Endothelial cell of umbilical vein (primary cell): ENCODE data around the gene CARMIL1. TPM values are rescaled to one million over a fixed set of nuclear protein-coding genes. Genes with fewer than 3 reads are reported as not detected.

Experiments used
- BruUV-seq: library from RNA; stranded (reverse); fragments of 400-500 nt; replicated peaks from 2 replicates; lab custom pipeline; 2021; lab: Mats Ljungman, UMichigan
- CTCF ChIA-PET: fragments of 300-600, 350-600 bp; sonication (Branson Sonifier 250); formaldehyde crosslinking; loops from one replicate; lab custom pipeline; 2021; ENCODE audit warnings: antibody characterized with exemption, inconsistent platforms; lab: Charles Lee
- POLR2A ChIA-PET: fragments of 300-600, 350-600 bp; sonication (Branson Sonifier 250); formaldehyde crosslinking; loops from one replicate; lab custom pipeline; 2021; ENCODE audit warnings: antibody characterized with exemption, inconsistent platforms; lab: Charles Lee
- DNase-seq: peaks from one replicate; pipeline ENCODE4 v3.0.0-alpha.2; 2011; ENCODE audit warnings: low read depth, low spot score
- FAIRE-seq: peaks from 2 replicates; lab custom pipeline; 2011; peaks lifted over from hg19 to GRCh38; lab: Jason Lieb, UNC
- H2AFZ ChIP-seq: 2 replicates; pipeline ENCODE4 v1.6.0; 2012; ENCODE audit warnings: low read depth, low read length, control low read depth, inconsistent platforms
- H3K27ac ChIP-seq: 2 replicates; pipeline ENCODE4 v1.5.1; 2011; ENCODE audit warnings: low read depth, mild to moderate bottlenecking, control low read depth, low read length, moderate library complexity; ENCODE audit not compliant: insufficient read depth
- H3K27me3 ChIP-seq, 2 experiments: 2 replicates each; pipeline versions ENCODE4 v1.6.0 to v1.6.1; 2011; ENCODE audit warnings: low read length in 2 of 2, mixed read lengths in 1 of 2; ENCODE audit not compliant: control insufficient read depth in 2 of 2, insufficient read depth in 2 of 2
- H3K36me3 ChIP-seq, 2 experiments: 2 replicates in 1 of 2; 3 replicates in 1 of 2; pipeline ENCODE4 v1.5.1; 2011; ENCODE audit warnings: low read length in 2 of 2, mild to moderate bottlenecking in 1 of 2, moderate library complexity in 1 of 2; ENCODE audit not compliant: control insufficient read depth in 2 of 2, insufficient read depth in 2 of 2; ENCODE audit errors: extremely low read depth in 1 of 2
- H3K4me1 ChIP-seq: 3 replicates; pipeline ENCODE4 v1.5.1; 2011; ENCODE audit warnings: mild to moderate bottlenecking, low read length; ENCODE audit not compliant: control insufficient read depth, insufficient read depth; ENCODE audit errors: extremely low read depth
- H3K4me2 ChIP-seq: 2 replicates; pipeline ENCODE4 v1.6.1; 2011; ENCODE audit warnings: low read length, control low read depth, mixed read lengths; ENCODE audit not compliant: insufficient read depth
- H3K4me3 ChIP-seq, 3 experiments: fragments of 200-600 bp in 1 of 3; sonication (generic), shearing (Covaris generic) in 1 of 3; replicated peaks in 1 of 3; 2 replicates each; pipeline ENCODE4 v1.5.1; 2011 to 2016; ENCODE audit warnings: control low read depth in 3 of 3, low read length in 3 of 3, mild to moderate bottlenecking in 2 of 3, inconsistent platforms in 1 of 3, low read depth in 1 of 3, moderate library complexity in 1 of 3; ENCODE audit not compliant: insufficient read depth in 1 of 3
- H3K79me2 ChIP-seq: 2 replicates; pipeline ENCODE4 v1.6.0; 2012; ENCODE audit warnings: low read length, inconsistent platforms; ENCODE audit not compliant: control insufficient read depth, insufficient read depth
- H3K9ac ChIP-seq: replicated peaks from 2 replicates; pipeline ENCODE3; 2011; ENCODE audit warnings: low read length, control low read depth; ENCODE audit not compliant: insufficient read depth; ENCODE audit errors: extremely low read depth
- H3K9me1 ChIP-seq: replicated peaks from 3 replicates; pipeline ENCODE4 v1.6.0; 2011; ENCODE audit warnings: mild to moderate bottlenecking, low read length; ENCODE audit not compliant: control insufficient read depth, insufficient read depth; ENCODE audit errors: extremely low read depth
- H3K9me3 ChIP-seq: replicated peaks from 2 replicates; pipeline ENCODE4 v1.5.1; 2012; ENCODE audit warnings: low read length, inconsistent platforms; ENCODE audit not compliant: control insufficient read depth, insufficient read depth
- H4K20me1 ChIP-seq: replicated peaks from 2 replicates; pipeline ENCODE3; 2011; ENCODE audit warnings: mild to moderate bottlenecking, low read length; ENCODE audit not compliant: control insufficient read depth, insufficient read depth; ENCODE audit errors: extremely low read depth
- CTCF ChIP-seq, 2 donors: IDR thresholded peaks; 1 replicate in 1 of 2; 2 replicates in 1 of 2; pipeline ENCODE4 v1.5.1; 2011; ENCODE audit warnings: low read length in 2 of 2, mild to moderate bottlenecking in 2 of 2, moderate library complexity in 2 of 2, control low read depth in 1 of 2, inconsistent platforms in 1 of 2, low read depth in 1 of 2; ENCODE audit not compliant: insufficient read depth in 1 of 2; ENCODE audit errors: extremely low read depth in 1 of 2
- EZH2 ChIP-seq: IDR thresholded peaks from 2 replicates; pipeline ENCODE4 v1.6.1; 2012; ENCODE audit warnings: borderline replicate concordance, low read depth, mild to moderate bottlenecking, moderate library complexity, low read length, inconsistent platforms; ENCODE audit not compliant: severe bottlenecking
- FOS ChIP-seq: IDR thresholded peaks from 2 replicates; pipeline ENCODE4 v1.6.1; 2011; ENCODE audit warnings: mild to moderate bottlenecking, low read length, moderate library complexity, borderline replicate concordance; ENCODE audit not compliant: insufficient read depth
- GATA2 ChIP-seq: IDR thresholded peaks from 2 replicates; pipeline ENCODE4 v1.7.0; 2011; ENCODE audit warnings: low read depth, mild to moderate bottlenecking, moderate library complexity, mixed read lengths, low read length; ENCODE audit not compliant: insufficient read length, insufficient read depth
- JUN ChIP-seq: IDR thresholded peaks from 2 replicates; pipeline ENCODE4 v1.6.1; 2011; ENCODE audit warnings: borderline replicate concordance, low read depth; ENCODE audit not compliant: insufficient read length, insufficient read depth
- MAX ChIP-seq: IDR thresholded peaks from 2 replicates; pipeline ENCODE4 v1.6.1; 2011; ENCODE audit not compliant: insufficient read depth, insufficient read length
- MYC ChIP-seq: IDR thresholded peaks from one replicate; pipeline ENCODE4 v1.6.1; 2011; ENCODE audit warnings: mild to moderate bottlenecking, low read depth, low read length
- POLR2A ChIP-seq: IDR thresholded peaks from 2 replicates; pipeline ENCODE4 v1.6.1; 2012; ENCODE audit warnings: low read depth, mild to moderate bottlenecking, control low read depth, low read length
- POLR2AphosphoS5 ChIP-seq: IDR thresholded peaks from 2 replicates; pipeline ENCODE4 v1.6.1; 2012; ENCODE audit warnings: low read depth, mild to moderate bottlenecking, control low read depth, low read length, moderate library complexity; ENCODE audit not compliant: insufficient read depth
- dilution Hi-C: fragments of 300-500 bp; cut with MboI; formaldehyde crosslinking; loops from one replicate; pipeline ENCODE4 v1.15.0; 2019; ENCODE audit warnings: low sequenced_read_pairs; ENCODE audit not compliant: extremely low pct_ligation_motif_present
- intact Hi-C: fragments of 100-400 bp; cut with micrococcal nuclease; formaldehyde crosslinking; loops from one replicate; pipeline ENCODE4 v1.10.0; 2022
- polyA plus RNA-seq, 4 experiments: library from polyadenylated mRNA; depleted of rRNA in 3 of 4; stranded (reverse) in 3 of 4; unstranded in 1 of 4; fragments of >200 nt; gene quantifications; 2 replicates each; pipeline versions ENCODE4 v1.2.1 to v1.2.3, GENCODE V29; 2011 to 2012; ENCODE audit warnings: missing spikeins in 1 of 4
- total RNA-seq: library from RNA; stranded (reverse); gene quantifications from 2 replicates; pipeline ENCODE4 v1.2.3, GENCODE V29; 2021

Gene CARMIL1
- total and polyA plus RNA-seq, 2 donors (not counting 3 experiments of a cell fraction or from before 2014, with no cell fraction given): 1.3 to 8.7 TPM

- Histone ChIP-seq H3K4me2 (no peak overlapping the region), H3K36me3 (no peaks in the 10 kb centered on the region), H3K4me1 (no peaks in the 10 kb centered on the region), H3K9ac (no peak overlapping the region), H3K27ac (no peak overlapping the region), H3K27me3 (no peaks in the 10 kb centered on the region), H3K79me2 (no peaks in the 10 kb centered on the region), H4K20me1 (no peaks in the 10 kb centered on the region), H3K4me3 (no peak overlapping the region), H3K9me3 (no peaks in the 10 kb centered on the region), H3K9me1 (no peaks in the 10 kb centered on the region), H2AFZ (no peak overlapping the region)
- no TSS peak for BruUV-seq
- DNase-seq (no peak), FAIRE-seq (no peak)
- TF ChIP-seq POLR2A: no peak
- TF ChIP-seq CTCF (IDR thresholded peaks at IDR 0.05; ENCODE audit: extremely low read depth in 1 of 2, insufficient read depth in 1 of 2, low read depth in 1 of 2, low read length in 2 of 2): no peak
- no peak for TF ChIP-seq MYC
- no peak for TF ChIP-seq GATA2
- TF ChIP-seq FOS: no peak
- TF ChIP-seq POLR2AphosphoS5: no peak
- no peak for TF ChIP-seq EZH2
- TF ChIP-seq MAX: no peak
- TF ChIP-seq JUN: no peak
- dilution Hi-C loops (no loop called here), intact Hi-C loops (no loop called here)
- CTCF ChIA-PET: interaction anchor here (1.6 to 1.9 kb wide), 2 partner anchors 15 to 87 kb away, joined by 3 to 10 read pairs; no protein-coding TSS in a partner anchor
- POLR2A ChIA-PET: no interaction called here
These were observed 124.9 kb downstream of the CARMIL1 start for GRCh38 chr6:25404091-25404490.
